GM10248 (cell line): Measurements from ENCODE around the gene KCNJ14.

Experiments used
- CTCF ChIA-PET: fragments of 300-600 bp; sonication (Branson Sonifier 250); formaldehyde crosslinking; extraction: SDS; loops from one replicate; lab custom pipeline; 2021; ENCODE audit warnings: antibody characterized with exemption; lab: Yijun Ruan, JAX
- POLR2A ChIA-PET: fragments of 350-650 bp; sonication (Branson Sonifier 250); formaldehyde crosslinking; extraction: SDS; loops from one replicate; lab custom pipeline; 2020; ENCODE audit warnings: antibody characterized with exemption; lab: Yijun Ruan, JAX
- DNase-seq: peaks from one replicate; pipeline ENCODE4 v3.0.0; 2012; ENCODE audit errors: extremely low spot score
- TF ChIP-seq, protein P1 (sequence below): IDR thresholded peaks from 2 replicates; pipeline ENCODE4 v1.5.1; 2012; ENCODE audit warnings: mild to moderate bottlenecking, low read depth; ENCODE audit errors: extremely low read depth, missing control alignments, control extremely low read depth

The KCNJ14 gene

DNA sequence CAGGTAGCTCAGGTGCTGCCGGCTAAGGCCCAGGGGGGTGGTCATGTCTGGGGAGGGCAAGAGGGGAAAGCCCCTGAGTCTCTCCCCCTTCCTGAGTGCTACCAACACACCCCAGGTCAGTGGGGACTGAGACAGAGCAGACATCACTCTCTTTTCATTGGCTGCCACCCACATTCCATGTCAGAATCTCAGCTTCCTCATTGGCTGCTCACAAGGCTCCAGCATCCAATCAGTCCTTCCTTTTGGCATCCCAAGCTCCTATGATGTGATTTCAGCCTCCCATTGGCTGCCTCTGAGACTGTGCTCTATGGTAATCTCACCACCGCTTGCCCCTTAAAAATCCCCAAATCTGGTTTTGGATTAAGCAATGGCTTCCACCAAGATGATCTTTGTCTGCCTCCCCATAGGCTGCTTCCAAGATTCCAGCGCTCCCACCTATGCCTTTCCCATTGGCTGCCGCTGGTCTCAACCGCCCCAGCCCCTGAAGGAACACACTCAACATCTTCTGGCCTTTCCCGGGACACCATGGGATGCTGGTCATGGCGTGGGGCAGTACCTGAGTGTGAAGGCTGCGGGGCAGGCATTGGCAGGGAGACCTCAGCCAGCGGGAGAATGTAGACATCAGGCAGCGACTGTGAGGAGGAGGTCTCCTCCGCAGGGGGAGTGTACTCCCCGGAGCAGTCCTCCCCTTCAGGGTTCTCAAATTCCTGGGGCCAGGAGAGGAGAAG lies 54.3 kb downstream of the KCNJ14 start:
- TF ChIP-seq, protein P1, sequence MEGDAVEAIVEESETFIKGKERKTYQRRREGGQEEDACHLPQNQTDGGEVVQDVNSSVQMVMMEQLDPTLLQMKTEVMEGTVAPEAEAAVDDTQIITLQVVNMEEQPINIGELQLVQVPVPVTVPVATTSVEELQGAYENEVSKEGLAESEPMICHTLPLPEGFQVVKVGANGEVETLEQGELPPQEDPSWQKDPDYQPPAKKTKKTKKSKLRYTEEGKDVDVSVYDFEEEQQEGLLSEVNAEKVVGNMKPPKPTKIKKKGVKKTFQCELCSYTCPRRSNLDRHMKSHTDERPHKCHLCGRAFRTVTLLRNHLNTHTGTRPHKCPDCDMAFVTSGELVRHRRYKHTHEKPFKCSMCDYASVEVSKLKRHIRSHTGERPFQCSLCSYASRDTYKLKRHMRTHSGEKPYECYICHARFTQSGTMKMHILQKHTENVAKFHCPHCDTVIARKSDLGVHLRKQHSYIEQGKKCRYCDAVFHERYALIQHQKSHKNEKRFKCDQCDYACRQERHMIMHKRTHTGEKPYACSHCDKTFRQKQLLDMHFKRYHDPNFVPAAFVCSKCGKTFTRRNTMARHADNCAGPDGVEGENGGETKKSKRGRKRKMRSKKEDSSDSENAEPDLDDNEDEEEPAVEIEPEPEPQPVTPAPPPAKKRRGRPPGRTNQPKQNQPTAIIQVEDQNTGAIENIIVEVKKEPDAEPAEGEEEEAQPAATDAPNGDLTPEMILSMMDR = no peak
- DNase-seq = no peak
- CTCF ChIA-PET = interaction anchor here (2.1 to 8.3 kb wide), 2 partner anchors 77 to 99 kb away, joined by 8 to 133 read pairs; no protein-coding TSS in a partner anchor

DNA sequence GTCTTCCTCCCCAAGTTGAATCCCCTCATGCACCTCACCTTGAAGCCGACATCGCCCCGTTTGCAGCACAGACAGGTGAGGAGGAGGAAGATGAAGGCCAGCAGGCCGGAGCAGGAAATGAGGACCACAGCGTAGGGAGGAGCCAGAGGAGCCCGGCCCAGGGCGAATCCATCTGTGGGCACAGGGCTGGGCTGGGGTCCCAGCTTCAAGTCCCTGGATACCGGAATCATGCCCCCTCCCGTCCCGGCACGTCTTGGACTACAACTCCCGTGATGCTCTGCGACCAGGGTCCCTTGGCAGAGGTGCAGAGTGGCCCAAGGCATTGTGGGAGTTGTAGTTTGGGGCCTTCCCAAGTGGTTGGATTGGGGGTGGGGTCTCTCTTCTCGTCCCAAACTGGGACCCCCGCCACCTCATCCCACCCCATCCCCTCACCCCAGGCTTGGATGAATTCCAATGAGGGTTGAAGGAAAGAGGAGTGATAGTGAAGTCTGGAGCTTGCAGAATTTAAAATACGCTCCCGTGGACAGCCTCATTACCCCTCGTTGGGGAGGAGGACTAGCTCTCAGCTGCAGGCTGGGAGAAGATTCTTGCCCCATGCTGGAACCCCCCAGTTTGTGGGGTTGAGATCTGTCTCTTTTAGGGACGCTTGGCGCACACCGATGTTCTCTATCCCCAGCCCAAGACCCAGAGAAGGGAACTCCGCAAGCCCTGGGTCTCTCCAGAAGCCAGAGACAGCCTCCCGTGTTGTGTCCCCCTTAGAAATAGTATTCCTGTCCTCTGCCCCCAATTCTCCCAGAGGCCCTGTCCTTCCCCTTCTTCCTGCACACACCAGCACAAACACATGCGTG lies 55.3 kb downstream of the KCNJ14 start:
- ChIA-PET POLR2A (no interaction called here), CTCF (interaction anchor here (2.1 kb wide), 1 partner anchor 98 kb away, joined by 8 read pairs; no protein-coding TSS in a partner anchor)
- TF ChIP-seq, protein P1 = no peak
- DNase-seq = peak; percentile 73

More for the DNA sequence above, 54.3 kb downstream of the KCNJ14 start:
- POLR2A ChIA-PET = no interaction called here

DNA sequence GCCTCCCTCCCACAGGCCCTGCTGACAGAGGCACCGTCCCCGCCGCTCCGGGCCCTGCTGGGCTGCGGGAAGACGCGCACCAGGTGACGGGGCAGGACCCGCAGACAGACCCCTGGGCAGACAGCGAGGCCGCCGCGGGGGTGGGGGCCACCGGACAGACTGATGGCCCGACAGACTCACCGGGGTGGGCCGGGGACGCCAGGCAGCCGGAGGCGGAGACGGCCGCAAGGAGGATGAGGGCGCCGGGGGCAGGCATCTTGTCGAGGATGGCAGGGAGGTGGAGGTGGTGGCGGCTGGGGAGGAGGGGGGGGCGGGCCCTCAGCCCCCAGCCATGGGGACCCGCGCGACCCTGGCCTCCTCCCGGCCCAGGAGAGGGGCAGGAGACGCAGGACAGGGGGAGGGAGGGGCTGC lies 56.0 kb downstream of the KCNJ14 start:
- ChIA-PET CTCF (interaction anchor here (1.1 kb wide), 1 partner anchor 73 kb away, joined by 3 read pairs; no protein-coding TSS in a partner anchor), POLR2A (no interaction called here)
- no peak for DNase-seq
- TF ChIP-seq, protein P1 = no peak

DNA sequence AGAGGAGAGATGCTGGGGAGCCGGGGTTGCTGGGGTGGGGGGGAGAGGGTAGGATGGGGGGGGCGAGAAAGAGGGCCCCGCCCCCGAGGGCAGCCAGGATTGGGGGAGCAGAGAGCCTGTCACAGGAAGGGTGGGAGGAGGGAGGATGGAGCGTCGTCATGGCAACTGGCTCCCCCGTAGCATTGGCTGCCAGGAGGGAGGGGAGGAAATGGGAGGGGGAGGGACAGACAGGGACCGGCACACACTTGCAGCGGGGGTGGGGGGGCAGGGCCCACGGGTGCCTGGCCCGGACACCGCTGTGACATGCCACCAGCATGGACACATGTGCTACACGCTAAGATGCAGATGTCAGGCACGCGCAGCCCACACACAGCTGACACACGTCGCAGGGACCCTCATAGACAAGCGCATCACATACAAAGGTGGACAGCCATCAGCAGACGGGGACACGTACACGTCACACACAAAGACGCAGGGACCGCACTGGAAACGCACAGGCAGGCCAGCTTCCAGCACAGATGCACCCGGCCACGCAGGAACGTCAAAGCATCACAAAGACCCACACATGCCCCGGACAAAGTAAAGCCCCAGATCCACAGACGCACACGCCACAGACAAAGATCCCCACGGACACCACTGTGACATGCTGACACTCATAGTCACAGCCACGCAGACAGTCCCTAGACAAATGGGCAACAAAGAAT lies 56.6 kb downstream of the KCNJ14 start, which contains the start of gene LMTK3:
LMTK3 (minus strand) TSS at position 36 of the 704 bp plus-strand sequence. CDS start 259 bp downstream, outside the sequence.
- POLR2A ChIA-PET = no interaction called here
- peak; percentile 65 for DNase-seq
- CTCF ChIA-PET = interaction anchor here (1.1 kb wide), 1 partner anchor 72 kb away, joined by 3 read pairs; no protein-coding TSS in a partner anchor
- TF ChIP-seq, protein P1 = no peak

DNA sequence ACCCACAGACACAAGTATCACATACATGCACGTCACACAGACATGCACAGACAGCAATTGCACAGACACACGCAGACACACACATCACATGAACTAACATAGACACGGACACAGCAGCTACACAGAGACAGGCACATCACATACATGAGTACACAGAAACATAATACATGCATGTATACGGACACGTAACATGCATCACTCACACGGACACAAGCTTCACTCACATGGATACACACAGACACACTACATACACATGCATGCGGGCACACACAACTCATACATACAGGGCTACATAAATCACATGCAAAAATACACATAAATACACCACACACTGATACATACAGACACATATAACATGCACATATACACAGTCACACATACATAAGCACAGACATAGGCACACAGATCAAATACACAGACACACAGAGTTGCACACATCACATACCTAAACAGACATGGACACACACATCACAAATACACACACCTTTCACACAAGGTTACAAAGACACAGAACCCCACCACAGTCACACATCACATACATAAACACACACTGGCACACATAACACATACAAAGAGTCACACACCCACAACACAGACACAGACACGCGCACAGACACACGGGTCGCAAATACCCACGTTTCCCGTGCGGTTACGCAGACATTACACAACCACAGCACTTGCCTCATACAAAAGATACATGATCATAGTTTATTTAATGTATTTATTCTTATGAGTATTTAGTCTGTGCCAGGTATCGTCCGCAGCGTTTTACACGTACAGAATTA lies 57.3 kb downstream of the KCNJ14 start:
- ChIA-PET POLR2A (no interaction called here), CTCF (interaction anchor here (1.1 to 1.5 kb wide), 2 partner anchors 23 to 72 kb away, joined by 3 to 4 read pairs; no protein-coding TSS in a partner anchor)
- no peak for DNase-seq
- TF ChIP-seq, protein P1 = no peak
